Endothelial cell of umbilical vein (primary cell): ENCODE data around the gene DPYD. TPM values are rescaled to one million over a fixed set of nuclear protein-coding genes. Genes with fewer than 3 reads are reported as not detected.

Source experiments
- BruUV-seq: library from RNA; stranded (reverse); fragments of 400-500 nt; replicated peaks from 2 replicates; lab custom pipeline; 2021; lab: Mats Ljungman, UMichigan
- CTCF ChIA-PET: fragments of 300-600, 350-600 bp; sonication (Branson Sonifier 250); formaldehyde crosslinking; loops from one replicate; lab custom pipeline; 2021; ENCODE audit warnings: antibody characterized with exemption, inconsistent platforms; lab: Charles Lee
- POLR2A ChIA-PET: fragments of 300-600, 350-600 bp; sonication (Branson Sonifier 250); formaldehyde crosslinking; loops from one replicate; lab custom pipeline; 2021; ENCODE audit warnings: antibody characterized with exemption, inconsistent platforms; lab: Charles Lee
- DNase-seq: peaks from one replicate; pipeline ENCODE4 v3.0.0-alpha.2; 2011; ENCODE audit warnings: low read depth, low spot score
- FAIRE-seq: peaks from 2 replicates; lab custom pipeline; 2011; peaks lifted over from hg19 to GRCh38; lab: Jason Lieb, UNC
- H2AFZ ChIP-seq: 2 replicates; pipeline ENCODE4 v1.6.0; 2012; ENCODE audit warnings: low read depth, low read length, control low read depth, inconsistent platforms
- H3K27ac ChIP-seq: 2 replicates; pipeline ENCODE4 v1.5.1; 2011; ENCODE audit warnings: low read depth, mild to moderate bottlenecking, control low read depth, low read length, moderate library complexity; ENCODE audit not compliant: insufficient read depth
- H3K27me3 ChIP-seq, 2 experiments: 2 replicates each; pipeline versions ENCODE4 v1.6.0 to v1.6.1; 2011; ENCODE audit warnings: low read length in 2 of 2, mixed read lengths in 1 of 2; ENCODE audit not compliant: control insufficient read depth in 2 of 2, insufficient read depth in 2 of 2
- H3K36me3 ChIP-seq, 2 experiments: 2 replicates in 1 of 2; 3 replicates in 1 of 2; pipeline ENCODE4 v1.5.1; 2011; ENCODE audit warnings: low read length in 2 of 2, mild to moderate bottlenecking in 1 of 2, moderate library complexity in 1 of 2; ENCODE audit not compliant: control insufficient read depth in 2 of 2, insufficient read depth in 2 of 2; ENCODE audit errors: extremely low read depth in 1 of 2
- H3K4me1 ChIP-seq: 3 replicates; pipeline ENCODE4 v1.5.1; 2011; ENCODE audit warnings: mild to moderate bottlenecking, low read length; ENCODE audit not compliant: control insufficient read depth, insufficient read depth; ENCODE audit errors: extremely low read depth
- H3K4me2 ChIP-seq: 2 replicates; pipeline ENCODE4 v1.6.1; 2011; ENCODE audit warnings: low read length, control low read depth, mixed read lengths; ENCODE audit not compliant: insufficient read depth
- H3K4me3 ChIP-seq, 3 experiments: fragments of 200-600 bp in 1 of 3; sonication (generic), shearing (Covaris generic) in 1 of 3; replicated peaks in 1 of 3; 2 replicates each; pipeline ENCODE4 v1.5.1; 2011 to 2016; ENCODE audit warnings: control low read depth in 3 of 3, low read length in 3 of 3, mild to moderate bottlenecking in 2 of 3, inconsistent platforms in 1 of 3, low read depth in 1 of 3, moderate library complexity in 1 of 3; ENCODE audit not compliant: insufficient read depth in 1 of 3
- H3K79me2 ChIP-seq: 2 replicates; pipeline ENCODE4 v1.6.0; 2012; ENCODE audit warnings: low read length, inconsistent platforms; ENCODE audit not compliant: control insufficient read depth, insufficient read depth
- H3K9ac ChIP-seq: replicated peaks from 2 replicates; pipeline ENCODE3; 2011; ENCODE audit warnings: low read length, control low read depth; ENCODE audit not compliant: insufficient read depth; ENCODE audit errors: extremely low read depth
- H3K9me1 ChIP-seq: replicated peaks from 3 replicates; pipeline ENCODE4 v1.6.0; 2011; ENCODE audit warnings: mild to moderate bottlenecking, low read length; ENCODE audit not compliant: control insufficient read depth, insufficient read depth; ENCODE audit errors: extremely low read depth
- H3K9me3 ChIP-seq: replicated peaks from 2 replicates; pipeline ENCODE4 v1.5.1; 2012; ENCODE audit warnings: low read length, inconsistent platforms; ENCODE audit not compliant: control insufficient read depth, insufficient read depth
- H4K20me1 ChIP-seq: replicated peaks from 2 replicates; pipeline ENCODE3; 2011; ENCODE audit warnings: mild to moderate bottlenecking, low read length; ENCODE audit not compliant: control insufficient read depth, insufficient read depth; ENCODE audit errors: extremely low read depth
- CTCF ChIP-seq, 2 donors: IDR thresholded peaks; 1 replicate in 1 of 2; 2 replicates in 1 of 2; pipeline ENCODE4 v1.5.1; 2011; ENCODE audit warnings: low read length in 2 of 2, mild to moderate bottlenecking in 2 of 2, moderate library complexity in 2 of 2, control low read depth in 1 of 2, inconsistent platforms in 1 of 2, low read depth in 1 of 2; ENCODE audit not compliant: insufficient read depth in 1 of 2; ENCODE audit errors: extremely low read depth in 1 of 2
- EZH2 ChIP-seq: IDR thresholded peaks from 2 replicates; pipeline ENCODE4 v1.6.1; 2012; ENCODE audit warnings: borderline replicate concordance, low read depth, mild to moderate bottlenecking, moderate library complexity, low read length, inconsistent platforms; ENCODE audit not compliant: severe bottlenecking
- FOS ChIP-seq: IDR thresholded peaks from 2 replicates; pipeline ENCODE4 v1.6.1; 2011; ENCODE audit warnings: mild to moderate bottlenecking, low read length, moderate library complexity, borderline replicate concordance; ENCODE audit not compliant: insufficient read depth
- GATA2 ChIP-seq: IDR thresholded peaks from 2 replicates; pipeline ENCODE4 v1.7.0; 2011; ENCODE audit warnings: low read depth, mild to moderate bottlenecking, moderate library complexity, mixed read lengths, low read length; ENCODE audit not compliant: insufficient read length, insufficient read depth
- JUN ChIP-seq: IDR thresholded peaks from 2 replicates; pipeline ENCODE4 v1.6.1; 2011; ENCODE audit warnings: borderline replicate concordance, low read depth; ENCODE audit not compliant: insufficient read length, insufficient read depth
- MYC ChIP-seq: IDR thresholded peaks from one replicate; pipeline ENCODE4 v1.6.1; 2011; ENCODE audit warnings: mild to moderate bottlenecking, low read depth, low read length
- POLR2A ChIP-seq: IDR thresholded peaks from 2 replicates; pipeline ENCODE4 v1.6.1; 2012; ENCODE audit warnings: low read depth, mild to moderate bottlenecking, control low read depth, low read length
- POLR2AphosphoS5 ChIP-seq: IDR thresholded peaks from 2 replicates; pipeline ENCODE4 v1.6.1; 2012; ENCODE audit warnings: low read depth, mild to moderate bottlenecking, control low read depth, low read length, moderate library complexity; ENCODE audit not compliant: insufficient read depth
- dilution Hi-C: fragments of 300-500 bp; cut with MboI; formaldehyde crosslinking; loops from one replicate; pipeline ENCODE4 v1.15.0; 2019; ENCODE audit warnings: low sequenced_read_pairs; ENCODE audit not compliant: extremely low pct_ligation_motif_present
- intact Hi-C: fragments of 100-400 bp; cut with micrococcal nuclease; formaldehyde crosslinking; loops from one replicate; pipeline ENCODE4 v1.10.0; 2022
- polyA plus RNA-seq, 4 experiments: library from polyadenylated mRNA; depleted of rRNA in 3 of 4; stranded (reverse) in 3 of 4; unstranded in 1 of 4; fragments of >200 nt; gene quantifications; 2 replicates each; pipeline versions ENCODE4 v1.2.1 to v1.2.3, GENCODE V29; 2011 to 2012; ENCODE audit warnings: missing spikeins in 1 of 4
- total RNA-seq: library from RNA; stranded (reverse); gene quantifications from 2 replicates; pipeline ENCODE4 v1.2.3, GENCODE V29; 2021
- TF ChIP-seq, protein P1 (sequence below): IDR thresholded peaks from 2 replicates; pipeline ENCODE4 v1.6.1; 2011; ENCODE audit not compliant: insufficient read depth, insufficient read length

The DPYD gene
- total and polyA plus RNA-seq, 2 donors (not counting 3 experiments of a cell fraction or from before 2014, with no cell fraction given) = 4.6 to 15.1 TPM

GRCh38 chr1:97911266-97912215 lies 9.3 kb downstream of the DPYD start:
- Histone ChIP-seq H3K27me3 (no peaks in the 10 kb centered on the region), H3K9me1 (no peaks in the 10 kb centered on the region), H3K9ac (no peak overlapping the region), H3K36me3 (no peaks in the 10 kb centered on the region), H3K79me2 (peaks cover 4% of the 10 kb centered on the region), H3K4me2 (no peak overlapping the region), H4K20me1 (no peaks in the 10 kb centered on the region), H3K9me3 (no peaks in the 10 kb centered on the region), H3K4me3 (no peak overlapping the region), H3K4me1 (peaks cover 13% of the 10 kb centered on the region), H3K27ac (no peak overlapping the region), H2AFZ (no peak overlapping the region)
- dilution Hi-C loops = no loop called here
- FAIRE-seq (no peak), DNase-seq (no peak)
- BruUV-seq = no TSS peak
- ChIA-PET CTCF (no interaction called here), POLR2A (no interaction called here)
- TF ChIP-seq FOS = no peak
- no peak for TF ChIP-seq GATA2
- no peak for TF ChIP-seq POLR2AphosphoS5
- TF ChIP-seq, protein P1, sequence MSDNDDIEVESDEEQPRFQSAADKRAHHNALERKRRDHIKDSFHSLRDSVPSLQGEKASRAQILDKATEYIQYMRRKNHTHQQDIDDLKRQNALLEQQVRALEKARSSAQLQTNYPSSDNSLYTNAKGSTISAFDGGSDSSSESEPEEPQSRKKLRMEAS = no peak
- TF ChIP-seq JUN = no peak
- TF ChIP-seq MYC = no peak
- no peak for TF ChIP-seq EZH2
- no peak for TF ChIP-seq POLR2A
- no peak for TF ChIP-seq CTCF (IDR thresholded peaks at IDR 0.05; ENCODE audit: extremely low read depth in 1 of 2, insufficient read depth in 1 of 2, low read depth in 1 of 2, low read length in 2 of 2)
- intact Hi-C loops = no loop called here
